SK-N-SH treated with all-trans-retinoic acid at 6 μM for 48 hours (cell line): Measurements from ENCODE around the gene NOS2.

Source experiments
- ATAC-seq: fragments of 200-7000 bp; cut with Tn5 transposase; 3 replicates; pipeline ENCODE4 v1.9.1; 2020; ENCODE audit warnings: mild to moderate bottlenecking, moderate library complexity
- ARNTL ChIP-seq: fragments of 450-650 bp; formaldehyde crosslinking; IDR thresholded peaks from 2 replicates; pipeline ENCODE4 v1.5.0; 2020; ENCODE audit warnings: low read depth, mild to moderate bottlenecking, moderate library complexity, borderline replicate concordance
- BACH2 ChIP-seq: fragments of 250-450 bp; sonication (Bioruptor Pico); IDR thresholded peaks from 2 replicates; pipeline ENCODE4 v1.9.0; 2021; ENCODE audit warnings: mild to moderate bottlenecking, borderline replicate concordance
- CREB5 ChIP-seq: fragments of 250-450 bp; sonication (Bioruptor Pico); IDR thresholded peaks from 2 replicates; pipeline ENCODE4 v1.5.1; 2020; ENCODE audit warnings: low read depth, mild to moderate bottlenecking, moderate library complexity
- GLIS3 ChIP-seq: fragments of 250-450 bp; sonication (Bioruptor Pico); IDR thresholded peaks from 2 replicates; pipeline ENCODE4 v1.5.0; 2020; ENCODE audit warnings: mild to moderate bottlenecking, moderate library complexity
- ISL1 ChIP-seq: fragments of 250-450 bp; sonication (Bioruptor Pico); IDR thresholded peaks from 2 replicates; pipeline ENCODE4 v2.1.2; 2022; ENCODE audit warnings: mild to moderate bottlenecking, moderate library complexity
- OSR1 ChIP-seq: fragments of 250-450 bp; sonication (Bioruptor Pico); IDR thresholded peaks from 2 replicates; pipeline ENCODE4 v1.8.0; 2022; ENCODE audit warnings: moderate library complexity, mild to moderate bottlenecking, inconsistent platforms
- PATZ1 ChIP-seq: fragments of 250-450 bp; sonication (Bioruptor Pico); IDR thresholded peaks from 2 replicates; pipeline ENCODE4 v1.8.0; 2020; ENCODE audit warnings: mild to moderate bottlenecking, moderate library complexity, borderline replicate concordance
- RARB ChIP-seq: fragments of 250-450 bp; sonication (Bioruptor Pico); IDR thresholded peaks from 2 replicates; pipeline ENCODE4 v1.8.0; 2021; ENCODE audit warnings: mild to moderate bottlenecking, moderate library complexity
- SNAI2 ChIP-seq: fragments of 250-450 bp; sonication (Bioruptor Pico); IDR thresholded peaks from 2 replicates; pipeline ENCODE4 v1.5.0; 2020; ENCODE audit warnings: mild to moderate bottlenecking, moderate library complexity
- TCF4 ChIP-seq: fragments of 250-450 bp; sonication (Bioruptor Pico); IDR thresholded peaks from 2 replicates; pipeline ENCODE4 v1.8.0; 2021; ENCODE audit warnings: mild to moderate bottlenecking, moderate library complexity, borderline replicate concordance
- TOX ChIP-seq: fragments of 250-450 bp; sonication (Bioruptor Pico); IDR thresholded peaks from 2 replicates; pipeline ENCODE4 v1.8.0; 2021; ENCODE audit warnings: mild to moderate bottlenecking, moderate library complexity, borderline replicate concordance
- TSHZ2 ChIP-seq: fragments of 250-450 bp; sonication (Bioruptor Pico); IDR thresholded peaks from 2 replicates; pipeline ENCODE4 v1.5.0; 2020; ENCODE audit warnings: mild to moderate bottlenecking, moderate library complexity
- ZC3H10 ChIP-seq: fragments of 250-450 bp; sonication (Bioruptor Pico); IDR thresholded peaks from 2 replicates; pipeline ENCODE4 v1.5.1; 2021; ENCODE audit warnings: mild to moderate bottlenecking, moderate library complexity
- ZNF565 ChIP-seq: fragments of 450-650 bp; formaldehyde crosslinking; conservative IDR thresholded peaks from 2 replicates; pipeline ENCODE4 v1.5.0; 2020; ENCODE audit warnings: low read depth, mild to moderate bottlenecking, moderate library complexity
- ZNF70 ChIP-seq: fragments of 450-650 bp; formaldehyde crosslinking; IDR thresholded peaks from 2 replicates; pipeline ENCODE4 v1.5.0; 2020; ENCODE audit warnings: mild to moderate bottlenecking, moderate library complexity
- ZNF8 ChIP-seq: fragments of 450-650 bp; formaldehyde crosslinking; IDR thresholded peaks from 2 replicates; pipeline ENCODE4 v1.5.0; 2020; ENCODE audit warnings: mild to moderate bottlenecking, moderate library complexity
- TF ChIP-seq, protein P1 (sequence below): fragments of 250-450 bp; sonication (Bioruptor Pico); IDR thresholded peaks from 2 replicates; pipeline ENCODE4 v1.8.0; 2021; ENCODE audit warnings: low read depth, mild to moderate bottlenecking, moderate library complexity, borderline replicate concordance
- TF ChIP-seq, protein P2 (sequence below): fragments of 250-450 bp; sonication (Bioruptor Pico); IDR thresholded peaks from 2 replicates; pipeline ENCODE4 v1.5.1; 2021; ENCODE audit warnings: mild to moderate bottlenecking, moderate library complexity

The NOS2 gene

GRCh38 chr17:27817731-27818130, 17.4 kb upstream of the NOS2 start:
- TF ChIP-seq RARB (CRISPR knock-in tag) (no peak), BACH2 (no peak), TOX (CRISPR knock-in tag) (no peak), PATZ1 (CRISPR knock-in tag) (no peak), SNAI2 (CRISPR knock-in tag) (no peak), ZC3H10 (CRISPR knock-in tag) (no peak), ZNF565 (no peak), TCF4 (CRISPR knock-in tag) (no peak), CREB5 (no peak), TSHZ2 (CRISPR knock-in tag) (no peak)
- TF ChIP-seq, protein P1, sequence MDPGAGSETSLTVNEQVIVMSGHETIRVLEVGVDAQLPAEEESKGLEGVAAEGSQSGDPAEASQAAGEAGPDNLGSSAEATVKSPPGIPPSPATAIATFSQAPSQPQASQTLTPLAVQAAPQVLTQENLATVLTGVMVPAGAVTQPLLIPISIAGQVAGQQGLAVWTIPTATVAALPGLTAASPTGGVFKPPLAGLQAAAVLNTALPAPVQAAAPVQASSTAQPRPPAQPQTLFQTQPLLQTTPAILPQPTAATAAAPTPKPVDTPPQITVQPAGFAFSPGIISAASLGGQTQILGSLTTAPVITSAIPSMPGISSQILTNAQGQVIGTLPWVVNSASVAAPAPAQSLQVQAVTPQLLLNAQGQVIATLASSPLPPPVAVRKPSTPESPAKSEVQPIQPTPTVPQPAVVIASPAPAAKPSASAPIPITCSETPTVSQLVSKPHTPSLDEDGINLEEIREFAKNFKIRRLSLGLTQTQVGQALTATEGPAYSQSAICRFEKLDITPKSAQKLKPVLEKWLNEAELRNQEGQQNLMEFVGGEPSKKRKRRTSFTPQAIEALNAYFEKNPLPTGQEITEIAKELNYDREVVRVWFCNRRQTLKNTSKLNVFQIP (CRISPR knock-in tag) = no peak
- no peak for ATAC-seq

DNA sequence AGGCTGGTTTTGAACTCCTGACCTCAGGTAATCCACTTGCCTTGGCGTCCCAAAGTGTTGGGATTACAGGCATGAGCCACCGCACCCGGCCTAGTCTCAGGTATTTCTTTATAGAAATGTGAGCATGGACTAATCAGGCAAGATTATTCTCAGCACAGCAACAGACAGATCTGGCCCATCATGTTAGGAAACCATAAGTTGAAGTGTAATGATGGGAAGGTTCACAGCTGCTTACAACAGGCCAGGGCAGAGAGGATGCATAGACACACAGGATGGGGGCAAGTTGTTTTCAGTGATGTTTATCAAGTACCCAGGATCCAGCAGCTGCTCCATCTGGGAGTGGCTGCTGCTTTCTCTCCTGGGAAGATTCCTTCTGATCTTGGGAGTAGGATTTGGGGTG, 16.6 kb upstream of the NOS2 start:
- no peak for TF ChIP-seq TSHZ2 (CRISPR knock-in tag)
- no peak for TF ChIP-seq GLIS3 (CRISPR knock-in tag)
- TF ChIP-seq ZC3H10 (CRISPR knock-in tag) = no peak
- TF ChIP-seq SNAI2 (CRISPR knock-in tag) = no peak
- no peak for TF ChIP-seq PATZ1 (CRISPR knock-in tag)
- no peak for TF ChIP-seq ZNF8 (CRISPR knock-in tag)
- TF ChIP-seq ZNF70 (CRISPR knock-in tag) = no peak
- TF ChIP-seq ISL1 (CRISPR knock-in tag) = no peak
- no peak for TF ChIP-seq ZNF565
- TF ChIP-seq, protein P2, sequence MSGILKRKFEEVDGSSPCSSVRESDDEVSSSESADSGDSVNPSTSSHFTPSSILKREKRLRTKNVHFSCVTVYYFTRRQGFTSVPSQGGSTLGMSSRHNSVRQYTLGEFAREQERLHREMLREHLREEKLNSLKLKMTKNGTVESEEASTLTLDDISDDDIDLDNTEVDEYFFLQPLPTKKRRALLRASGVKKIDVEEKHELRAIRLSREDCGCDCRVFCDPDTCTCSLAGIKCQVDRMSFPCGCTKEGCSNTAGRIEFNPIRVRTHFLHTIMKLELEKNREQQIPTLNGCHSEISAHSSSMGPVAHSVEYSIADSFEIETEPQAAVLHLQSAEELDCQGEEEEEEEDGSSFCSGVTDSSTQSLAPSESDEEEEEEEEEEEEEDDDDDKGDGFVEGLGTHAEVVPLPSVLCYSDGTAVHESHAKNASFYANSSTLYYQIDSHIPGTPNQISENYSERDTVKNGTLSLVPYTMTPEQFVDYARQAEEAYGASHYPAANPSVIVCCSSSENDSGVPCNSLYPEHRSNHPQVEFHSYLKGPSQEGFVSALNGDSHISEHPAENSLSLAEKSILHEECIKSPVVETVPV (CRISPR knock-in tag) = no peak
- TF ChIP-seq OSR1 (CRISPR knock-in tag) = no peak
- no peak for TF ChIP-seq BACH2
- no peak for TF ChIP-seq ARNTL
- TF ChIP-seq, protein P1 (CRISPR knock-in tag) = no peak
- ATAC-seq = no peak
